Measurements from ENCODE around the gene INSC.

DNA sequence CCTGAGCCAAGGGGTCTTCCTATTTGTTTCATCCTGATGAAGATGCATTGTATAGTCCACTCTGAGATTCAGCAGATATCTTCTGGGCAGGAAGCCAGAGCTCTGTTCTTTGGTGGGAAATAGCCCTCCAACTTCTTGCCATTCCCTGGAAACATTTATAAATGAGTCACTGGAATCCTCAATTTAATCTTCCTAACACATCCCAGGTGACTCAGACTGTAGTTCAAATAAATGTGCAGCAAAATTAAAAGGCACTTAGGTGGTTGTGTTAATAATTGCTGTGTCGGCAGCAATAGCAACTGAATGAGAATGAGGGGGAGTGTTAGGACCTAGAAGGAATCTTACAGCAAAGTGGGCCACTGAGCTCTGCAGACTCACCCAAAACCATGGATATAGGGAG is 108.6 kb downstream of the INSC start:
- TF ChIP-seq, protein P1, sequence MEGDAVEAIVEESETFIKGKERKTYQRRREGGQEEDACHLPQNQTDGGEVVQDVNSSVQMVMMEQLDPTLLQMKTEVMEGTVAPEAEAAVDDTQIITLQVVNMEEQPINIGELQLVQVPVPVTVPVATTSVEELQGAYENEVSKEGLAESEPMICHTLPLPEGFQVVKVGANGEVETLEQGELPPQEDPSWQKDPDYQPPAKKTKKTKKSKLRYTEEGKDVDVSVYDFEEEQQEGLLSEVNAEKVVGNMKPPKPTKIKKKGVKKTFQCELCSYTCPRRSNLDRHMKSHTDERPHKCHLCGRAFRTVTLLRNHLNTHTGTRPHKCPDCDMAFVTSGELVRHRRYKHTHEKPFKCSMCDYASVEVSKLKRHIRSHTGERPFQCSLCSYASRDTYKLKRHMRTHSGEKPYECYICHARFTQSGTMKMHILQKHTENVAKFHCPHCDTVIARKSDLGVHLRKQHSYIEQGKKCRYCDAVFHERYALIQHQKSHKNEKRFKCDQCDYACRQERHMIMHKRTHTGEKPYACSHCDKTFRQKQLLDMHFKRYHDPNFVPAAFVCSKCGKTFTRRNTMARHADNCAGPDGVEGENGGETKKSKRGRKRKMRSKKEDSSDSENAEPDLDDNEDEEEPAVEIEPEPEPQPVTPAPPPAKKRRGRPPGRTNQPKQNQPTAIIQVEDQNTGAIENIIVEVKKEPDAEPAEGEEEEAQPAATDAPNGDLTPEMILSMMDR (IDR thresholded peaks at IDR 0.05) = no peak
- TF ChIP-seq POLR2A (IDR thresholded peaks at IDR 0.05) = no peak

Data from body of pancreas (tissue), 4 donors.